ENCODE results near the gene GPI.
"Not testable (repeated sequence)": the region's sequence is repeated elsewhere in the genome, so short reads cannot be mapped to it uniquely, and the experiment has no call there.

GRCh38 chr19:34331596-34331995 lies 33.4 kb upstream of the GPI start:
- TF ChIP-seq EZH2 (IDR thresholded peaks at IDR 0.05); FOXP2 (optimal IDR thresholded peaks at IDR 0.05; ENCODE audit: control extremely low read depth, extremely low read length, insufficient read depth); POLR2AphosphoS5 (IDR thresholded peaks at IDR 0.05; ENCODE audit: borderline replicate concordance, low read depth, low read length): not testable (repeated sequence)
